HG02571 (cell line): ENCODE measurements around the gene FBXO7.

Source experiments
- ATAC-seq: cut with Tn5 transposase; IDR thresholded peaks from one replicate; pipeline ENCODE4 v1.9.1; 2021; ENCODE audit warnings: mild to moderate bottlenecking, moderate library complexity; ENCODE audit not compliant: unreplicated experiment

FBXO7 gene

GRCh38 chr22:32487461-32487860 is 12.8 kb downstream of the FBXO7 start:
- no peak for ATAC-seq

GRCh38 chr22:32489377-32489776 is 14.8 kb downstream of the FBXO7 start:
- ATAC-seq: no peak

- no peak for ATAC-seq
Measured at GRCh38 chr22:32490279-32490678, 15.7 kb downstream of the FBXO7 start.

GRCh38 chr22:32492111-32492510 is 17.5 kb downstream of the FBXO7 start:
- no peak for ATAC-seq

- ATAC-seq: no peak
Measured at GRCh38 chr22:32493551-32493950, 18.9 kb downstream of the FBXO7 start.

- ATAC-seq: no peak
Measured at GRCh38 chr22:32494971-32495370, 20.4 kb downstream of the FBXO7 start.

- no peak for ATAC-seq
Measured at GRCh38 chr22:32499666-32500065, 25.1 kb downstream of the FBXO7 start.

- ATAC-seq: no peak
Measured at GRCh38 chr22:32501836-32502752, 27.5 kb downstream of the FBXO7 start.

GRCh38 chr22:32509045-32509444 is 34.4 kb downstream of the FBXO7 start:
- no peak for ATAC-seq

- ATAC-seq: no peak
Measured at GRCh38 chr22:32511274-32511673, 36.7 kb downstream of the FBXO7 start.

GRCh38 chr22:32511776-32512175 is 37.2 kb downstream of the FBXO7 start:
- no peak for ATAC-seq

- ATAC-seq: no peak
Measured at GRCh38 chr22:32512267-32512982, 37.8 kb downstream of the FBXO7 start.

GRCh38 chr22:32515084-32515483 is 40.5 kb downstream of the FBXO7 start:
- no peak for ATAC-seq

GRCh38 chr22:32517488-32517887 is 42.9 kb downstream of the FBXO7 start:
- ATAC-seq: no peak

- no peak for ATAC-seq
Measured at GRCh38 chr22:32517921-32518320, 43.3 kb downstream of the FBXO7 start.

- ATAC-seq: no peak
Measured at GRCh38 chr22:32518381-32518780, 43.8 kb downstream of the FBXO7 start.

- ATAC-seq: no peak
Measured at GRCh38 chr22:32518848-32519247, 44.2 kb downstream of the FBXO7 start.

- ATAC-seq: no peak
Measured at GRCh38 chr22:32520612-32521011, 46.0 kb downstream of the FBXO7 start.

GRCh38 chr22:32522237-32522636 is 47.6 kb downstream of the FBXO7 start:
- no peak for ATAC-seq

- no peak for ATAC-seq
Measured at GRCh38 chr22:32527756-32528155, 53.1 kb downstream of the FBXO7 start.

GRCh38 chr22:32528316-32528715 is 53.7 kb downstream of the FBXO7 start:
- ATAC-seq: no peak
